Breast epithelium (tissue), 4 donors: Measurements from ENCODE around the gene CEACAM7. TPM values are rescaled to one million over a fixed set of nuclear protein-coding genes. Genes with fewer than 3 reads are reported as not detected.

ENCODE experiments used
- DNase-seq, 2 donors: peaks; one replicate each; pipeline ENCODE4 v3.0.0-alpha.2; 2019; ENCODE audit warnings: low spot score in 2 of 2
- H3K27ac ChIP-seq, 2 donors: fragments of 200-600 bp; sonication (generic) in 1 of 2; one replicate each; pipeline ENCODE4 v1.5.1; 2016 to 2019; ENCODE audit warnings: mild to moderate bottlenecking in 1 of 2
- H3K27me3 ChIP-seq, 2 donors: fragments of 200-600 bp; sonication (generic) in 1 of 2; one replicate each; pipeline versions ENCODE4 v1.5.1 to v1.6.0; 2017 to 2019; ENCODE audit warnings: control low read depth in 1 of 2, mild to moderate bottlenecking in 1 of 2
- H3K36me3 ChIP-seq: fragments of 200-600 bp; one replicate; pipeline ENCODE4 v1.5.1; 2019
- H3K4me1 ChIP-seq, 2 donors: fragments of 200-600 bp; sonication (generic); one replicate each; pipeline ENCODE4 v1.5.1; 2016 to 2019; ENCODE audit warnings: control low read depth in 1 of 2
- H3K4me3 ChIP-seq, 3 donors: fragments of 200-600 bp; sonication (generic); 1 replicate in 2 of 3; 2 replicates in 1 of 3; pipeline ENCODE4 v1.5.1; 2016 to 2019; ENCODE audit warnings: mild to moderate bottlenecking in 3 of 3, moderate library complexity in 2 of 3
- H3K9me3 ChIP-seq, 2 donors: fragments of 200-600 bp; sonication (generic) in 1 of 2; one replicate each; pipeline ENCODE4 v1.5.1; 2016 to 2019; ENCODE audit warnings: control low read depth in 1 of 2
- CTCF ChIP-seq, 3 donors: fragments of 450-650 bp; IDR thresholded peaks; one replicate each; pipeline ENCODE4 v1.5.1; 2016 to 2017; ENCODE audit warnings: antibody characterized with exemption in 3 of 3, mild to moderate bottlenecking in 3 of 3, moderate library complexity in 3 of 3
- POLR2A ChIP-seq: fragments of 450-650 bp; IDR thresholded peaks from one replicate; pipeline ENCODE4 v1.6.1; 2016; ENCODE audit warnings: antibody characterized with exemption, mild to moderate bottlenecking, moderate library complexity
- POLR2AphosphoS5 ChIP-seq, 3 donors: sonication (generic); formaldehyde crosslinking; IDR thresholded peaks; one replicate each; pipeline ENCODE4 v1.6.1; 2017; ENCODE audit warnings: antibody characterized with exemption in 3 of 3
- intact Hi-C: fragments of 100-400 bp; cut with DNase I; formaldehyde crosslinking; loops from one replicate; pipeline ENCODE4 v1.15.1; 2023; ENCODE audit warnings: low total_unique reads
- total RNA-seq, 3 donors: library from RNA; depleted of rRNA; stranded (reverse); fragments of >200 nt; gene quantifications; one replicate each; pipeline ENCODE4 v1.1.0, GENCODE V29; 2016

Gene CEACAM7
- total RNA-seq, 3 donors from 2014 or later, result 0.15 to 25.2 TPM; not detected in 1

GRCh38 chr19:41652250-41652649, 35.8 kb downstream of the CEACAM7 start:
- no peaks in the 10 kb centered on the region for H3K36me3 ChIP-seq
- no peak overlapping the region for H3K27ac ChIP-seq
- TF ChIP-seq CTCF (IDR thresholded peaks at IDR 0.05) (no peak), POLR2A (no peak), POLR2AphosphoS5 (IDR thresholded peaks at IDR 0.05) (no peak)
- no peak overlapping the region for H3K4me3 ChIP-seq
- no peaks in the 10 kb centered on the region for H3K4me1 ChIP-seq
- peaks cover 0 to 14% of the 10 kb centered on the region in 2 donors for H3K27me3 ChIP-seq
- no peak for DNase-seq
- H3K9me3 ChIP-seq, result peaks cover 0 to 5% of the 10 kb centered on the region in 2 donors
- intact Hi-C loops, result no loop called here

- DNase-seq, result no peak
- H3K27me3 ChIP-seq, result peaks cover 0 to 10% of the 10 kb centered on the region in 2 donors
- H3K36me3 ChIP-seq, result no peaks in the 10 kb centered on the region
- peaks cover 0 to 5% of the 10 kb centered on the region in 2 donors for H3K9me3 ChIP-seq
- intact Hi-C loops, result no loop called here
- no peaks in the 10 kb centered on the region for H3K4me1 ChIP-seq
- H3K27ac ChIP-seq, result no peak overlapping the region
- no peak for TF ChIP-seq CTCF (IDR thresholded peaks at IDR 0.05)
- no peak for TF ChIP-seq POLR2AphosphoS5 (IDR thresholded peaks at IDR 0.05)
- no peak for TF ChIP-seq POLR2A
- H3K4me3 ChIP-seq, result no peak overlapping the region
Measured at GRCh38 chr19:41649827-41650226, 38.2 kb downstream of the CEACAM7 start.

- peaks cover 0 to 5% of the 10 kb centered on the region in 2 donors for H3K27me3 ChIP-seq
Measured at GRCh38 chr19:41646589-41647204, 41.4 kb downstream of the CEACAM7 start.

GRCh38 chr19:41641879-41642485, 46.1 kb downstream of the CEACAM7 start:
- Histone ChIP-seq H3K36me3 (no peaks in the 10 kb centered on the region), H3K27ac (no peak overlapping the region), H3K4me1 (no peaks in the 10 kb centered on the region), H3K27me3 (peaks cover 0 to 19% of the 10 kb centered on the region in 2 donors), H3K4me3 (no peak overlapping the region), H3K9me3 (no peaks in the 10 kb centered on the region)
- TF ChIP-seq CTCF (IDR thresholded peaks at IDR 0.05) (peak; percentile 53 to 70 (median 64)), POLR2A (no peak)
- intact Hi-C loops, result no loop called here
- peak in 1 of 2 donors; percentile 24 for DNase-seq

More at GRCh38 chr19:41646589-41647204, 41.4 kb downstream of the CEACAM7 start:
- TF ChIP-seq POLR2AphosphoS5 (IDR thresholded peaks at IDR 0.05) (no peak), CTCF (IDR thresholded peaks at IDR 0.05) (no peak), POLR2A (no peak)
- no peaks in the 10 kb centered on the region for H3K36me3 ChIP-seq
- intact Hi-C loops, result no loop called here
- H3K4me3 ChIP-seq, result no peak overlapping the region
- no peaks in the 10 kb centered on the region for H3K9me3 ChIP-seq
- no peak for DNase-seq
- H3K27ac ChIP-seq, result no peak overlapping the region
- H3K4me1 ChIP-seq, result no peaks in the 10 kb centered on the region

GRCh38 chr19:41638641-41639081, 49.4 kb downstream of the CEACAM7 start:
- no peaks in the 10 kb centered on the region for H3K4me1 ChIP-seq
- no peak for TF ChIP-seq POLR2A
- TF ChIP-seq POLR2AphosphoS5 (IDR thresholded peaks at IDR 0.05), result no peak
- TF ChIP-seq CTCF (IDR thresholded peaks at IDR 0.05), result no peak
- DNase-seq, result no peak
- H3K9me3 ChIP-seq, result no peaks in the 10 kb centered on the region
- no peak overlapping the region for H3K4me3 ChIP-seq
- intact Hi-C loops, result no loop called here
- no peak overlapping the region for H3K27ac ChIP-seq
- peaks cover 0 to 19% of the 10 kb centered on the region in 2 donors for H3K27me3 ChIP-seq
- no peaks in the 10 kb centered on the region for H3K36me3 ChIP-seq
